GF-D8 (cell line): ENCODE data around the gene DPF3.

Experiments used
- DNase-seq: peaks from one replicate; lab custom pipeline; 2025; lab: John Stamatoyannopoulos, UW

The DPF3 gene

GRCh38 chr14:72800296-72800695 lies 93.6 kb downstream of the DPF3 start:
- no peak for DNase-seq

DNA sequence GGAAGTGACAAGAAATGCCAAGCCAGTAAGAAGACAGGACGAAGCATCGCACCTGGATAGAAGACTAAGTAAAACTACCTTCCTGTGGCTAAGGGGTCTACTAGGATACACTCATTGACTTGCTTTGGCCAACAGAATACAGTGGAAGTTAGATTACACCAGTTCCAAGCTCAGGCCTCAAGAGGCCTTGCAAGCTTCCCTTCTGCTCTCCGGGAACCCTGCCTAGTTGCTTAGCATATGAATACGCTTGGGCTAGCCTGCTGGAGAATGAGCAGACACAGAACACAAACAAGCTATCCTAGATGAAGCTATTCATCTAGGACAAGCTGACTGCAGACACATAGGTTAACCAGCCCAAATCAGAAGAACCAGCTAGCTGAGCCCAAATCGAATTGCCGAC lies 97.0 kb downstream of the DPF3 start:
- no peak for DNase-seq

DNA sequence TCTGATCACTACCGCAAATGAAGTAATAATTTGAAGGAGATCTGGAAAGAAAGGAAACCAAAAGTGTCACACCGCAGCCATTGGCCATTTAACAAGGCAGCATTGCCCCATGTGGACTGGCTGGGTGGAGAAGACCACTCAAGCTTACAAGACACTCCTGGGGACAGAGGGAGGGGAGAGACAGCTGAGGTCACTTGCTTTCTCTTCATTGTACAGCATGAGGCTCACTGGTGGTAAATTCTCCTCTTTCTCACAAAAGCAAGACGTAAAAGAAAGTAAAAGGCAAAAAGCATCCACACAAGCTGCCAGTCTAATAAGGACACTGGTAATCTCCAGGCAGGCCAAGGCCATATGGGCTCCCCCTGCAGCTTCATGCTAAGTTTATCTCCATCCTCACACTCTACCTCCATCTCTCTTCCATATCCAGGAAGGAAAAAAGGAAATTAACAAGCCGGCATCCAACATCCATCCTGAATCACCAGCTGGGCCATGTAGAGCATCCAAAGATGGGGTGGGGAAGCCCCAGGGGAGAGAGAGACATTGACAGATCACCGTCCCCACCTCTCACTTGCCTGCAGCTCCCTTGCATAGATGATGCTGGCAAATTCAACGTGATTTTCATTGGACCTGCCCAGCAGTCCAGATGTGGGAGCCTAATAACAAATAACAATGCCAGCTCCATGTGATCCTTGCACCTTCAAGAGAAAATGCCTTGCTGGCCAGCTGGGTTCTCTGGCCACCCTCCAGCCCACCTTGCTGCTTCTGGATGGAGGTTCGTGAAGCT lies 100.6 kb downstream of the DPF3 start:
- DNase-seq = no peak

DNA sequence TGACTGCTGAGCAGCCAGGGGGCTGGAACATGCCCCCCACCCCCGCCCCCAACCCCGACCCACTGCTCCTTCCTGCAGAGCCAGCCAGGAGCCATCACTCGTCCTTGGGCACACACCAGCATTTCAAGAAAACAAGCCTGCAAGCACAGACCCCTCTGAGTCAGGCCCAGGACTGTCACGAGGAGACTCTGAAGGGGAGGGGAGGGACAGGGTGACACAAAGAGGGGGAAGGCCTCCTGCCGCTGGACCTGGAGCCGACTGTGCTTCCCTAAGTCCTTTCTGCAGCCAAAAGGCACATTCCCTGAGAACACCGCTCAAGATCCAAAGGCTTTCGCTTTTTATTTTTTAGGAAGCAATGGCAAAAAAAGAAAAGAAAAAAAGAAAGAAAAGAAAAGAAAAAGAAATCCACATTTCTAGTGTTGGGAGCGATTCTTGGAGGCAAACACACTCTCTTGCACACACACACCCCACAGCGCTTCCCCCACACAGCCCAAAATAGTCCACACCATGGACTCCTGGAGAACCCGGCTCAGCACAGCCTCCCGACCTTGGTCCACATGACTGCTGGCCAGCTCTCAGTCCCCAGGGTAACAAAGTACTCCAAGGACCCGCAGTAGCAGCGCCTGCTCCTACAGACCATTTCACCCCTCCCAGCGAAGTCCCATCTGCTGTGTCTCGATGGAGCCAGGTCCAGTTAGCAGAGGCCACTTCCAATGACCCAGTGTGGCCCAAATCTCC lies 101.7 kb downstream of the DPF3 start:
- DNase-seq = no peak

GRCh38 chr14:72790887-72791566 lies 102.9 kb downstream of the DPF3 start:
- no peak for DNase-seq

- DNase-seq = no peak
Observed at GRCh38 chr14:72788972-72789728, 104.8 kb downstream of the DPF3 start.

DNA sequence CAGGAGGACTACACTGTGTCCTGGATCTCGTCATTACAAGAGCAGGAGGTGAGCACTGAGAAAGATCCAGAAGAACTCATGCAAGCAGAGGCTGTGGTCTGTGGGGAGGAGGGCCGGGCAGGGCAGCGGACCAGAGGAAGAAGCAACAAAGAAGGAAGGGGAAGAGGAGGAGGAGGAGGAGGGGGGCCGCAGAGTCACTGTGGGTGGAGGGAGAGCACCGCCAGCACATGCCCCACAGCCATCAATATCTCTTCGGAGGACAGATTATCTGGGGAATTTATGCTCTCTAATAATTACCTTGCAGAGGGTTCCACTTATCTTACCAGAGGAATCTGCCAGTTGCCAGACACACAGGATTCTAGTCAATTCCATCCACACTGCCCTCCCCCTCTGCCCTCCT lies 105.6 kb downstream of the DPF3 start:
- DNase-seq = no peak

DNA sequence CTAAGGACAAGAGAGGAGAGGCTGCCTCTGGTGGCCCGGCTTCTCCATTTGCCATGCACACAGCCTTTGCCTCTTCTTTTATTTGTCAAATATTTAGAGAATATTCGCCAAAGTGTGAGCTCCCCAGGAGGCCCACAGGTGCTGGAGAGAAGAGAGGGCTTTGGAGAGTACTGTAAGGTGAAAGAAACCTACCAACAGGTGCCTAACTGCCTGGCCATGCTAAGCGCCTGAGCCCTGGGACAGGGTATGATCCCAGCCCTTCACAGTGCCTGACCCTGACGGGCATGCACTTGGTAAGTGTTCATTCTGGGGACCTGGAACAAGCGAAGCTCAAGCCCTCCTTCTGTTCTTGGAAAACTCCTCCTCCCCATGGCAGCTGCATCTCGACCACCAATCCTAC lies 106.1 kb downstream of the DPF3 start:
- no peak for DNase-seq

GRCh38 chr14:72786378-72787350 lies 107.2 kb downstream of the DPF3 start:
- no peak for DNase-seq

DNA sequence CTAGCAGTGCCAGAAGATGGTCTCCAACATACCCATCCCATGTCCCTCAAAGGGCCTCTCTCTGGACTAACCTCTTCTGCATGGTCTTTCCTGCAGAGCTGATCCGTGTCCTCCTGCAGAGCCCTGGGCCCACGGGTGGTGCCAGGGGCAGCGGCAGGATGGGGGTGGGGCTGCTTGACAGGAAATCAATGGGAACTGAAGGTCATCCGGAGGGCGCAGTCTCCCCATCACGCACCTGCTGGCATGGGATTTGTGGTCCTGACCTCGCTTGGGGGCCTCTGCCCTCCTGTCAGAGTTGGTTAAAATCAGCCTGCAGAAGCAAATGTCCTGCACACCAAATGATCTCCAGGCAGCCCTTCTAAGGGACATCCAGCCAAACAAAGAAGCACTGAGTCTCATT lies 110.2 kb downstream of the DPF3 start:
- DNase-seq = no peak

- DNase-seq = no peak
Observed at GRCh38 chr14:72782817-72783216, 111.1 kb downstream of the DPF3 start.

GRCh38 chr14:72781561-72782508 lies 112.1 kb downstream of the DPF3 start:
- no peak for DNase-seq

DNA sequence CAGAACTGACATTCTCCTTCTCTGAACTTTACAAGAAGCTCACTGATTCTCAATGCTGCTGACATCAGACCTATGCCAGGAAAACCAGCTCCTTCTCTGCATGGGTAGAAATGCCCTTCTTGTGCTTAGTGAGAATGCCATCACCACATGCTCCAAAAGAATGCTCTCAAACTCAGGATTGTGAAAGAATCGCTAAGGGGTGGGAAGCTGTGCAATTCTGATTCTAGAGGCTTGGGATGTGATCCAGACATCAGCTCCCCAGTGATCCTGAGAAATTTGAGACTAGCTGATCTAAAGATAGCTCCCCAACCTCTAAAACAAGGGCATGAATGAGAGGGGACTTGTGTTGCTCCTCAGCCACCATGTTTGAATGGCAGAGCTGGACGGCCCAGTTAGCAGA lies 113.2 kb downstream of the DPF3 start:
- no peak for DNase-seq

GRCh38 chr14:72779679-72780078 lies 114.2 kb downstream of the DPF3 start:
- DNase-seq = no peak

DNA sequence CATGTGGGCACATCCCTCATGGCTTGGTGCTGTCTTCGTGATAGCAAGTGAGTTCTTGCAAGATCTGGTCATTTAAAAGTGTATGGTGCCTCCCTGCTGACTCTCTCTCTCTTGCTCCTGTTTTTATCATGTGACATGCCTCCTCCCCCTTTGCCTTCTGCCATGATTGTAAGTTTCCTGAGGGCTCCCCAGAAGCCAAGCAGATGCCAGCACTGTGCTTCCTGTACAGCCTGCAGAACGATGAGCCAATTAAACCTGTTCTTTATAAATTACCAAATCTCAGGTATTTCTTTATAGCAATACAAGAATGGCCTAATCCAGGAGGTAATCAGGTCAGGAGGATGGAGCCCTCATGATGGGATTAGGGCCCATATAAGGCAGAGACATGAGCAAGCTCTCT lies 116.3 kb downstream of the DPF3 start:
- no peak for DNase-seq

GRCh38 chr14:72776701-72777261 lies 117.1 kb downstream of the DPF3 start:
- DNase-seq = no peak

- DNase-seq = no peak
Observed at GRCh38 chr14:72775923-72776554, 117.9 kb downstream of the DPF3 start.

DNA sequence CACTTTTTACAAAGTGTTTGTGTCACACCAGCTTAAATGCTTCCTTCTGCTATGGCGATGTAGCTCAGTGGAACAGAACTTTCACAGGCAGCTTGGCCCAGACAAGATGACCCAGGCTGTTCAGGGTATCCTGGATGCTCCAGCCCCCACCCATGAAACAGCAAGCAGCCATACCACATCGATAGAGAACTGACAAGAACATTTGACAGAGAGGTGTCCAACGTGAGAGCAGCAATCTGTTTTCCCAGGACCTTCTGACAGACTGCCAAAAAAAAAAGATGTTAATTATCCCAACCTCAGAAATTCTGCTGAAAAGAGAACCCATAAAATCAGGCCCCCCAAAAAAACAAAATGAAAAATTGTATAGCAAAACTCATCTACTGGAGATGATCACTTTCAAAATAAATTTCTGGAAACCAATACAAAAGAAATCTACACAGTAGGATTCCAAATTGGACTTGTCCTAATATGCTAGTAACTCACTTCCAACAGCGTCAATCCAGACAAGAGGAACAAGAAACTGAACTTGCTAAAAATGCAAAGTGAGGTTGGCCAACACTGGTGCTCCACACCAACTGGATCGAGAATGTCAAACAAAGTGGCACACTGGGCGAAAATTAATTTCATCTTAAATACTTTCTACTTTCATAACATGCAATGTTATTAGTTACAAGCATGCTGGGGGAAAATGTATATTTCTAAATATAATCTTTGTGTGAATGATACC lies 118.8 kb downstream of the DPF3 start:
- DNase-seq = no peak
